ENCODE data around the gene PAOX.

The PAOX gene

DNA sequence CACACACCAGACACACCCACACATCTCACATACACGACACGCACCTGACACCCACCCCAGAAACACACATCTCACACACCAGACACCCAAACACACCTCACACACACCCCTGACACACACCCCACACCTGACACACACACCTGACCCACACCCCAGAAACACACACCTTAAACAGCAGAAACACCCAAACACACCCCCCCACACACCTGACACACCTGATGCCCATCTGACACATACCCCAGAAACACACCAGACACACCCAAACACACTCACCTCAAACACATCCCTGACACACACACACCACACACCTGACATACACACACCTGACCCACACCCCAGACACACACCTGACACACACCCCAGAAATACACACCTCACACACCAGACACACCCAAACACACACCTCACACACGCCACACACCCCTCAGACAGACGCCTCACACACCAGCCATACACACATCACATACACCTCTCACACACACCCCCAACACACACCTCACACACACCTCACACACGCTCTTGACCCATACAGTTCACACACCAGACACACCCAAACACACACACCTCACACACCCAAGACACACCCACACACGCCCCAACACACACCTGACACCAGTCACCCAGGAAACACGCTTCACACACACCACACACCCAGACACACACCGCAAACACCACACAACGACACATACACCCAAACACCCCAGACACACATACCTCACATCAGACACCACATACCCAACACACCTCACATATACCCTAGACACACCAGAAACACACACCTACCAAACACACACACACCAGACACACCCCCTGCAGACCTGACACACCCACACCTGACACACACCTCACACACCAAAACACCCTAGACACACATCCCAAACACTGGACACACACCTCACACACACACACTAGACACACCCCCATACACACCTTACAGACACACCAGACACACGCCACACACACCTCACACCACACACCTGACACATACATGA, 40.7 kb upstream of the PAOX start (continued):
- TF ChIP-seq, protein P1, sequence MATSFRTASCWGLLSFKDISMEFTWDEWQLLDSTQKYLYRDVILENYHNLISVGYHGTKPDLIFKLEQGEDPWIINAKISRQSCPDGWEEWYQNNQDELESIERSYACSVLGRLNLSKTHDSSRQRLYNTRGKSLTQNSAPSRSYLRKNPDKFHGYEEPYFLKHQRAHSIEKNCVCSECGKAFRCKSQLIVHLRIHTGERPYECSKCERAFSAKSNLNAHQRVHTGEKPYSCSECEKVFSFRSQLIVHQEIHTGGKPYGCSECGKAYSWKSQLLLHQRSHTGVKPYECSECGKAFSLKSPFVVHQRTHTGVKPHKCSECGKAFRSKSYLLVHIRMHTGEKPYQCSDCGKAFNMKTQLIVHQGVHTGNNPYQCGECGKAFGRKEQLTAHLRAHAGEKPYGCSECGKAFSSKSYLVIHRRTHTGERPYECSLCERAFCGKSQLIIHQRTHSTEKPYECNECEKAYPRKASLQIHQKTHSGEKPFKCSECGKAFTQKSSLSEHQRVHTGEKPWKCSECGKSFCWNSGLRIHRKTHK (tag by site-specific recombination; IDR thresholded peaks at IDR 0.05) = 0 out of 2 replicates have a peak, but pooled peaks have one; percentile 12
- no peak for TF ChIP-seq ZBTB17 (tag by site-specific recombination; IDR thresholded peaks at IDR 0.05)
- no peak for TF ChIP-seq ZSCAN16 (tag by site-specific recombination; IDR thresholded peaks at IDR 0.05)
- TF ChIP-seq ZNF184 (tag by site-specific recombination; IDR thresholded peaks at IDR 0.05) = no peak
- TF ChIP-seq ZNF10 (tag by site-specific recombination; IDR thresholded peaks at IDR 0.05) = no peak
- no peak for TF ChIP-seq ZFP41 (tag by site-specific recombination; IDR thresholded peaks at IDR 0.05; ENCODE audit: borderline replicate concordance)
- TF ChIP-seq ZNF777 (tag by site-specific recombination; IDR thresholded peaks at IDR 0.05; ENCODE audit: borderline replicate concordance) = no peak
- no peak for TF ChIP-seq YY2 (tag by site-specific recombination; IDR thresholded peaks at IDR 0.05)
- no peak for TF ChIP-seq ZNF558 (tag by site-specific recombination; IDR thresholded peaks at IDR 0.05)
- peak; percentile 93 for TF ChIP-seq KLF8 (tag by site-specific recombination; IDR thresholded peaks at IDR 0.05)
- TF ChIP-seq, protein P2, sequence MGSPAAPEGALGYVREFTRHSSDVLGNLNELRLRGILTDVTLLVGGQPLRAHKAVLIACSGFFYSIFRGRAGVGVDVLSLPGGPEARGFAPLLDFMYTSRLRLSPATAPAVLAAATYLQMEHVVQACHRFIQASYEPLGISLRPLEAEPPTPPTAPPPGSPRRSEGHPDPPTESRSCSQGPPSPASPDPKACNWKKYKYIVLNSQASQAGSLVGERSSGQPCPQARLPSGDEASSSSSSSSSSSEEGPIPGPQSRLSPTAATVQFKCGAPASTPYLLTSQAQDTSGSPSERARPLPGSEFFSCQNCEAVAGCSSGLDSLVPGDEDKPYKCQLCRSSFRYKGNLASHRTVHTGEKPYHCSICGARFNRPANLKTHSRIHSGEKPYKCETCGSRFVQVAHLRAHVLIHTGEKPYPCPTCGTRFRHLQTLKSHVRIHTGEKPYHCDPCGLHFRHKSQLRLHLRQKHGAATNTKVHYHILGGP (tag by site-specific recombination; IDR thresholded peaks at IDR 0.05) = 0 out of 2 replicates have a peak, but pooled peaks have one; percentile 5
- TF ChIP-seq ZBTB21 (tag by site-specific recombination; IDR thresholded peaks at IDR 0.05) = no peak
- no peak for TF ChIP-seq ZNF221 (tag by site-specific recombination; IDR thresholded peaks at IDR 0.05; ENCODE audit: borderline replicate concordance)
- TF ChIP-seq ZNF223 (tag by site-specific recombination; IDR thresholded peaks at IDR 0.05) = no peak

DNA sequence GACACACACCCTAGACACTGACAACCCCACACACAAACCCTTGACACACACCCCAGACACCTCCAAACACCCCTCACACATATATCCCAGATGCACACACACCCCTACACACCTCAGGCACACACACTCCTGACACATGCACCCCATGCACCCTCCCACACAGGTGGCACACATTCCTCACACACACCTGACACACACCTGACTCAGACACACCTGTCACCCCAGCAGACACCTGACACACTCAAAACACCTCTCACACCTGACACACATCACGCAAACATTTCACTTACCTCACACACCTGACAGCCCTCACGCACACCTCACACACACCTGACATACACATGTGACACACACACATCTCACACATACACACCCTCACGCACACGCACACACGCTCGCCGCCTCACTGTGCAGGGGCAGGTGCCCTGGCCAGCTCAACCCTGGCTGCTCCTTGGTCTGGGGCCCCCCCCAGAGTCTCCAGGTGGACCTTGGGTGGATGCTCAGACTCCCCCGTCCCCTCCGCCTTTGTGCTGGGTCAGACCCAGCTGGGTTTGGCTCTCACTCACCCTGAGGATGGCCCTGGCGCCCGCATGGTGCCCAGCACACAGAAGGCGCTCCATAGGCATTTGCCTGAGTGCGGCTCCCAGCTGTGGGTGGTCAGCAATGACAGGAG, 39.2 kb upstream of the PAOX start:
- TF ChIP-seq ZEB2 (tag by site-specific recombination; IDR thresholded peaks at IDR 0.05) (peak; percentile 98), ZFHX2 (tag by site-specific recombination; conservative IDR thresholded peaks at IDR 0.05) (peak; percentile 21; the same call in 1 of the 2 replicates), BCL11B (tag by site-specific recombination; IDR thresholded peaks at IDR 0.05; ENCODE audit: low read depth) (no peak)
- CTCF ChIA-PET = interaction anchor here (0.6 kb wide), 1 partner anchor 11 kb away, joined by 3 read pairs; no protein-coding TSS in a partner anchor
- Histone ChIP-seq H3K4me3 (ENCODE audit: low read depth, low read length) (no peak overlapping the region), H3K36me3 (ENCODE audit: control insufficient read depth in 2 of 2, insufficient read depth in 1 of 2, low read length in 2 of 2) (no peaks in the 10 kb centered on the region), H3K4me1 (ENCODE audit: control insufficient read depth, insufficient read depth, low read length) (peaks cover 2% of the 10 kb centered on the region; the same call in 1 of the 2 replicates), H3K27ac (ENCODE audit: extremely low read depth, low read depth, low read length) (no peak overlapping the region), H3K9me3 (ENCODE audit: control insufficient read depth, insufficient read depth, low read depth, low read length) (no peaks in the 10 kb centered on the region)
- POLR2A ChIA-PET = no interaction called here

DNA sequence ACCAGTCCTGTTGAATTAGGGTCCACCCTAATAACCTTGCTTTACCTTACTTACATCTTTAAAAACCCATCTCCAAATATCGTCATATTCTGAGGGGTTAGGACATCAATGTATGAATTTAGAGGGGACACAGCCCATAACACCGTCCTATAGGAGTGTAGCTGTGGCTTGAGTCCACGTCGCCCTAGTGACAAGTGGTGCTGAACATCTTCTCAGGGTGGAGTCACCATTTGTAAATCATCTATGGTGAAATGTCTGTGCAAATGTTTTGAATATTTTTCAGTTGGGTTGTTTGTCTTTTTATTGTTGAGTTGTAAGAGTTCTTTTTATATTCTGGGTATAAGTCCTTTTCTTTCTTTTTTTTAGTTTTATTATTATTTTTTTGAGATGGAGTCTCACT, 37.1 kb upstream of the PAOX start:
- H3K4me1 ChIP-seq (ENCODE audit: control insufficient read depth, insufficient read depth, low read length) = no peaks in the 10 kb centered on the region
- H3K4me3 ChIP-seq (ENCODE audit: low read depth, low read length) = no peak overlapping the region
- ChIA-PET POLR2A (no interaction called here), CTCF (interaction anchor here (0.7 to 1.3 kb wide), 2 partner anchors 13 to 96 kb away, joined by 3 to 5 read pairs; no protein-coding TSS in a partner anchor)
- no peaks in the 10 kb centered on the region for H3K9me3 ChIP-seq (ENCODE audit: control insufficient read depth, insufficient read depth, low read depth, low read length)
- H3K36me3 ChIP-seq (ENCODE audit: control insufficient read depth in 2 of 2, insufficient read depth in 1 of 2, low read length in 2 of 2) = no peaks in the 10 kb centered on the region
- no peak overlapping the region for H3K27ac ChIP-seq (ENCODE audit: extremely low read depth, low read depth, low read length)
- no peak for TF ChIP-seq BCL11B (tag by site-specific recombination; IDR thresholded peaks at IDR 0.05; ENCODE audit: low read depth)
- TF ChIP-seq ZXDB (tag by site-specific recombination; IDR thresholded peaks at IDR 0.05) = no peak
- TF ChIP-seq ZNF366 (tag by site-specific recombination; conservative IDR thresholded peaks at IDR 0.05) = no peak
- no peak for TF ChIP-seq ZNF175 (tag by site-specific recombination; IDR thresholded peaks at IDR 0.05)
- TF ChIP-seq, protein P3, sequence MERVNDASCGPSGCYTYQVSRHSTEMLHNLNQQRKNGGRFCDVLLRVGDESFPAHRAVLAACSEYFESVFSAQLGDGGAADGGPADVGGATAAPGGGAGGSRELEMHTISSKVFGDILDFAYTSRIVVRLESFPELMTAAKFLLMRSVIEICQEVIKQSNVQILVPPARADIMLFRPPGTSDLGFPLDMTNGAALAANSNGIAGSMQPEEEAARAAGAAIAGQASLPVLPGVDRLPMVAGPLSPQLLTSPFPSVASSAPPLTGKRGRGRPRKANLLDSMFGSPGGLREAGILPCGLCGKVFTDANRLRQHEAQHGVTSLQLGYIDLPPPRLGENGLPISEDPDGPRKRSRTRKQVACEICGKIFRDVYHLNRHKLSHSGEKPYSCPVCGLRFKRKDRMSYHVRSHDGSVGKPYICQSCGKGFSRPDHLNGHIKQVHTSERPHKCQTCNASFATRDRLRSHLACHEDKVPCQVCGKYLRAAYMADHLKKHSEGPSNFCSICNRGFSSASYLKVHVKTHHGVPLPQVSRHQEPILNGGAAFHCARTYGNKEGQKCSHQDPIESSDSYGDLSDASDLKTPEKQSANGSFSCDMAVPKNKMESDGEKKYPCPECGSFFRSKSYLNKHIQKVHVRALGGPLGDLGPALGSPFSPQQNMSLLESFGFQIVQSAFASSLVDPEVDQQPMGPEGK (tag by site-specific recombination; IDR thresholded peaks at IDR 0.05) = no peak
- no peak for TF ChIP-seq HOXC10 (CRISPR knock-in tag; IDR thresholded peaks at IDR 0.05)
- TF ChIP-seq SALL2 (tag by site-specific recombination; IDR thresholded peaks at IDR 0.05; ENCODE audit: borderline replicate concordance) = no peak
- TF ChIP-seq, protein P4, sequence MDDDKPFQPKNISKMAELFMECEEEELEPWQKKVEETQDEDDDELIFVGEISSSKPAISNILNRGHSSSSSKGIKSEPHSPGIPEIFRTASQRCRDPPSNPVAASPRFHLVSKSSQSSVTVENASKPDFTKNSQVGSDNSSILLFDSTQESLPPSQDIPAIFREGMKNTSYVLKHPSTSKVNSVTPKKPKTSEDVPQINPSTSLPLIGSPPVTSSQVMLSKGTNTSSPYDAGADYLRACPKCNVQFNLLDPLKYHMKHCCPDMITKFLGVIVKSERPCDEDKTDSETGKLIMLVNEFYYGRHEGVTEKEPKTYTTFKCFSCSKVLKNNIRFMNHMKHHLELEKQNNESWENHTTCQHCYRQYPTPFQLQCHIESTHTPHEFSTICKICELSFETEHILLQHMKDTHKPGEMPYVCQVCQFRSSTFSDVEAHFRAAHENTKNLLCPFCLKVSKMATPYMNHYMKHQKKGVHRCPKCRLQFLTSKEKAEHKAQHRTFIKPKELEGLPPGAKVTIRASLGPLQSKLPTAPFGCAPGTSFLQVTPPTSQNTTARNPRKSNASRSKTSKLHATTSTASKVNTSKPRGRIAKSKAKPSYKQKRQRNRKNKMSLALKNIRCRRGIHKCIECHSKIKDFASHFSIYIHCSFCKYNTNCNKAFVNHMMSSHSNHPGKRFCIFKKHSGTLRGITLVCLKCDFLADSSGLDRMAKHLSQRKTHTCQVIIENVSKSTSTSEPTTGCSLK (tag by site-specific recombination; IDR thresholded peaks at IDR 0.05) = no peak

Data from HEK293 (cell line).